Activated T-helper 17 cell treated with anti-CD3 and anti-CD28 coated beads, Interleukin-2, amount 50 U/mL, for 72 hours (primary cell): Measurements from ENCODE around the gene DNAJB12. TPM values are rescaled to one million over a fixed set of nuclear protein-coding genes. Genes with fewer than 3 reads are reported as not detected.
"Not testable (repeated sequence)": the region's sequence is repeated elsewhere in the genome, so short reads cannot be mapped to it uniquely, and the experiment has no call there.

Experiments used
- ATAC-seq: fragments of 150-1000 bp; cut with Tn5 transposase; replicated peaks from 2 replicates; pipeline ENCODE4 v1.10.0; 2021; ENCODE audit warnings: mild to moderate bottlenecking, moderate library complexity
- H3K27ac Mint-ChIP-seq: one replicate; pipeline ENCODE4 v1.8.0; 2022; ENCODE audit warnings: mixed read lengths
- H3K27me3 Mint-ChIP-seq: one replicate; pipeline ENCODE4 v1.8.0; 2022; ENCODE audit warnings: mixed read lengths
- H3K36me3 Mint-ChIP-seq: one replicate; pipeline ENCODE4 v1.8.0; 2022; ENCODE audit warnings: low read depth, mild to moderate bottlenecking, mixed read lengths
- H3K4me1 Mint-ChIP-seq: one replicate; pipeline ENCODE4 v1.8.0; 2022; ENCODE audit warnings: mixed read lengths
- H3K4me3 Mint-ChIP-seq: one replicate; pipeline ENCODE4 v1.8.0; 2022; ENCODE audit warnings: mild to moderate bottlenecking, mixed read lengths
- H3K9me3 Mint-ChIP-seq: one replicate; pipeline ENCODE4 v1.8.0; 2022; ENCODE audit warnings: mixed read lengths
- total RNA-seq, 2 donors: library from RNA; stranded (reverse); gene quantifications; one replicate each; pipeline ENCODE4 v1.2.3, GENCODE V29; 2022

DNAJB12 gene
- total RNA-seq, 2 donors from 2014 or later = 32.0 to 35.9 TPM

DNA sequence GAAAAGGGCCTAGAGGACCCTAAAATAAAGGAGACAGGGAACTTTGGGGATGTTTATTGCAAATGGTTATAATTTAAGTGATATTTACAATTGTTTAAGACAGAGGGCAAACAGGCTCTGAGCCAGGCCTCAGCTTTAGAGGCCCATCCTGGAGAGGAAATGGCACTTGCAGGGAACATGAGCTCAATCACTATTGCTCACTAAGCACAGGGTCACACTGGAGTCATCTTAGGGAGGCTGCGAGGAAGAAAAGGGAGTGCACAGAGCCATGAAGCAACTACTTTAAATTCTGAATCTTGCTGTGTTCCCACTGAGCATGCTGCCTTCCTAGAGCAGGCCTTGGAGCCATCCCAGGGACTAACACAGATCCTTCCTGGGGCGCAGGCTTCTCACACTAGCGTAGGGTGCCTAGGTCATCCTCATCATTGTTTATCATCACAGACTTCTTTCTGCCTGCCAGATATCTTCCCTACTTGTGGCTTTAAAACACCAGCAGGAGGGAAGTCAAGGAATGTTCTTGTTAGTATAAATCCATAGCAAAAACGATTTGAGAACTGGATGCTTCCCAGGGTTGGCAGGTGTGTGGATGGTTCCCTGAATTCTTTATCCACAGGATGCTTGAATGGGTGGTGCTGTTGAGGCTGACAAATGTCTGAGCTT lies 12.7 kb upstream of the DNAJB12 start:
- Mint-ChIP-seq H3K4me3 (no peak overlapping the region), H3K27me3 (no peaks in the 10 kb centered on the region), H3K4me1 (peaks cover 28% of the 10 kb centered on the region), H3K9me3 (no peaks in the 10 kb centered on the region), H3K36me3 (no peaks in the 10 kb centered on the region), H3K27ac (no peak overlapping the region)
- ATAC-seq = no peak

DNA sequence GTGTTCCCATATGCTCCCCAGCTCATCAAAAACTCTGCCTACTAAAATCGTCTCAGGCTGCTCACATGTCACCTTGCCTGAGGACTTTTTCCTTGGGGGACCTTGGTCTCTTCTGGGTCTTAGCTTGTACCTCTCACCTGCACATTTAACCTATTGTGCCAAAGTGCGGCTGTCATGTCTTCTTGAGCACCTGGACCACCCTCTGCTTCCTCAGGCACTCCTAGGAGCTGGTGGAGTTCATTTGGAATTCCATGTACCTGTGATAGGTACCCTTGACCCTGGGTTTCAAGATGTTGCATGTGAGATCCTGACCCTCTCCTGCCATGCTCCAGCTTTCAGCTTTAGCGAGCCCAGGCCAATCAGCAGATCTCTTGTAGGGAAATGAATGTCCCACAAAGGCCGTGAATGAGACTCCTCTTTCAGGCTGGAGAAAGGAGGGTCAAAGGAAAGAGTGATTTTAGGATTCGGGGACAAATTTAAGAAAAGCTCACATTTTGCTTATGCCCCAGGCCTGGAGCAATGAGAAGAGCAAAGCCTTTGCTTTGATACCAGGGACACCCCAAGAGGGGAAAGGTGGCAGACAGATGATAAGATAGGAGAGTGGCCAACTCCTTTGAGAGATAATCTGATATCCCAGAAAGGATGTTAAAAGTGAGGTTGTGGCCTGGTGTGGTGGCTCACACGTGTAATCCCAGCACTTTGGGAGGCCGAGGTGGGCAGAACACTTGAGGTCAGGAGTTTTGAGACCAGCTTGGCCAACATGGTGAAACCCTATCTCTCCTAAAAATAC lies 10.6 kb upstream of the DNAJB12 start:
- no peak for ATAC-seq
- no peaks in the 10 kb centered on the region for H3K27me3 Mint-ChIP-seq
- H3K4me3 Mint-ChIP-seq = peak overlapping the region; percentile 57
- H3K9me3 Mint-ChIP-seq = no peaks in the 10 kb centered on the region
- H3K36me3 Mint-ChIP-seq = no peaks in the 10 kb centered on the region
- H3K27ac Mint-ChIP-seq = peak overlapping the region; percentile 74
- H3K4me1 Mint-ChIP-seq = peaks cover 26% of the 10 kb centered on the region

DNA sequence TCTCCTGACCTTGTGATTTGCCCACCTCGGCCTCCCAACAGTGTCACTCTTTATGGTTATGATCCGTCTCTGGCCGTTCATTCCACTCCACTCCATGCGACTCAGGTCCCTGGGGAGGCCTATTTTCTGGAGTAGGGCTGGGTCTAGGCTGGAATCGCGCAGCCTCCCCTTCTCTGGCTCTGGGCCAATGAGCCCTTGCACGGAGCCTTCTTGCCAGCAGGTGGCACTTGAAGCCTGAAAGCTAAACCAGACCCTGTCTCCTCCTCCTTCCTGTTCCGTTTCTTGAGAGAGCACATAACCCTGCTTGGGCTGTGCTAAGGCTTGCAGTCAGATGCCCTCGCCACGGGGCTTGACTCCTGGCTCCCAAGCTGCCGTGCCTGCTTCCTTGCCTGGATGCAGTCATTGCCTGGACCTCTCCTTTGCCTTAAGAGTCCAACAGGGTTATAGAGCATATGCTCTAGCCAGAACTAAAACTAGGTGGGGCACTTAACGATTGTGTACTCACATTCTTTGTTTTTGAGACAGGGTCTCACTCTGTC lies 9.6 kb upstream of the DNAJB12 start:
- Mint-ChIP-seq H3K27ac (peak overlapping the region; percentile 74), H3K9me3 (no peaks in the 10 kb centered on the region), H3K4me1 (peaks cover 23% of the 10 kb centered on the region), H3K4me3 (peak overlapping the region; percentile 57), H3K27me3 (no peaks in the 10 kb centered on the region), H3K36me3 (no peaks in the 10 kb centered on the region)
- peak; percentile 99 for ATAC-seq

DNA sequence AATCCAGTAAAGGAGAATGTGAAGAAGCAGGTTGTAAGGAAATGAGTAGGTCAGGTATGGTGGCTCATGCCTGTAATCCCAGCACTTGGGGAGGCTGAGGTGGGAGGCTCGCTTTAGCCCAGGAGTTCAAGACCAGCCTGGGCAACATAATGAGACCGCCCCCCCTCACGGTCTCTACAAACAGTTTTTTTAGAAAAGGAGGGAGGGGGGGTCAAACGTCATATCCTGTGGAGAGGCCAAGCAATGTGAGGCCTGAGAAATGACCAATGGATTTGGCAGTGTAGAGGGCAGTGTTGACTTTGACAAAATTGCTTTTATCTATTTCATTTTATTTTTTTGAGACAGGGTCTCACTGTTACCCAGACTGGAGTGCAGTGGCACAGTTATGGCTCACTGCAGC lies 2.3 kb upstream of the DNAJB12 start:
- no peak overlapping the region for H3K27ac Mint-ChIP-seq
- no peaks in the 10 kb centered on the region for H3K27me3 Mint-ChIP-seq
- no peak overlapping the region for H3K4me3 Mint-ChIP-seq
- H3K36me3 Mint-ChIP-seq = peaks cover 29% of the 10 kb centered on the region
- H3K4me1 Mint-ChIP-seq = peaks cover 16% of the 10 kb centered on the region
- no peaks in the 10 kb centered on the region for H3K9me3 Mint-ChIP-seq
- no peak for ATAC-seq

DNA sequence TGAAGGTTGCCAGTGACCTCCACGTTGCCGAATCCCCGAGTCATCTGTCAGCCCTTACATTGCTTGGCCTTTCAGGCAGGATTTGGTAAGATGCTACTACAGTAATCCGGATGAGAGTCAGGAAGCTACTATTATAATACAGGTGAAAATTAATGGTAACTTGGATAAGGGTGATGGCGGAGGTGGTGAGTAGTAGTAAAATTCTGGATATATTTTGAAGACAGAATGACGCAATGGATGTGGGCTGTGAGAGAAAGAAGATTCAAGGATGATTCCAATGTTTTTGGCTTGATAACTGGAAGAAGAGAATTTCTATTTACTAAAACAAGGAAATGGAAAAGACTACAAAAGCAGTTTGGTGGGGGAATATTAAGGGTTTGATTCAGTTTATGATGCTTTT lies 1.4 kb upstream of the DNAJB12 start:
- Mint-ChIP-seq H3K4me3 (no peak overlapping the region), H3K4me1 (peaks cover 18% of the 10 kb centered on the region), H3K9me3 (no peaks in the 10 kb centered on the region), H3K27me3 (no peaks in the 10 kb centered on the region), H3K36me3 (peaks cover 38% of the 10 kb centered on the region), H3K27ac (no peak overlapping the region)
- no peak for ATAC-seq

DNA sequence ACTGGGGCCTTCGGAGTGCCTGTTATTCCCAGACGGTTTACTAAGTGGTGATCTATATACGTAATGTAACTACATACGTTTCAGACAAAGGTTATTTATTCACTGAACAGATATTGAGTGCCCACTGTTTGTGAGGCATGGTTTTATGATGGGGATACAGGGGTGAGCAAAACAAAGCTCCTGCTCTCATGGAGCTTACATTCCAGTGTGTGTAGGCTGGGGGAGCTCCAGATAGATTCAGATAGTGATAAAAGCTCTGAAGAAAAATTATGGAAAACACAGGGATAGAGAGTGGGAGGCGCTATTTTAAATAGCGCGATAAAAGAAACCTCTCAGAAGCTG lies 466 bp upstream of the DNAJB12 start:
- no peak for ATAC-seq
- Mint-ChIP-seq H3K9me3 (no peaks in the 10 kb centered on the region), H3K36me3 (peaks cover 44% of the 10 kb centered on the region), H3K27ac (peak overlapping the region; percentile 95), H3K4me1 (peaks cover 18% of the 10 kb centered on the region), H3K27me3 (no peaks in the 10 kb centered on the region), H3K4me3 (peak overlapping the region; percentile 90)

DNA sequence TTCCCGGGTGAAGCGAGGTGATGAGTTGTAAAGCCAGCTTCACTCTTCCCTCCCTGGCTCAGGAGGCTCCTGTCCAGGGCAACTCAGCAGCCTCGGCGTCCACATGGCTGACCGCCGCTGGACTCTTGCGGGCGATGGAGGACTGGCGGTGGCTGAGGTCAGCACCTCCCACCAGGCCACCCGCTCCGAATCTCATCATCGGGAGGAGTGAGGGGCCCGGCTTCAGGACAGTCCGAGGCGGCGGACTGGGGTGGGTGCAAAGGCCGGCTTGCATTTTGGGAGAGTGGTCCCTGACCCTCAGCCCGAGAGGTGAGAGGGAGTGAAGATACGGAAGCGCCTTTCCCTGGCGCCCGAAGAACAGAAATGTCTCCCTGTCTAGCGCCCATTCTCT lies 759 bp downstream of the DNAJB12 start:
- H3K27me3 Mint-ChIP-seq = no peaks in the 10 kb centered on the region
- peak overlapping the region; percentile 95 for H3K27ac Mint-ChIP-seq
- H3K4me3 Mint-ChIP-seq = peak overlapping the region; percentile 90
- no peak for ATAC-seq
- H3K36me3 Mint-ChIP-seq = peaks cover 56% of the 10 kb centered on the region
- no peaks in the 10 kb centered on the region for H3K9me3 Mint-ChIP-seq
- H3K4me1 Mint-ChIP-seq = peaks cover 22% of the 10 kb centered on the region

DNA sequence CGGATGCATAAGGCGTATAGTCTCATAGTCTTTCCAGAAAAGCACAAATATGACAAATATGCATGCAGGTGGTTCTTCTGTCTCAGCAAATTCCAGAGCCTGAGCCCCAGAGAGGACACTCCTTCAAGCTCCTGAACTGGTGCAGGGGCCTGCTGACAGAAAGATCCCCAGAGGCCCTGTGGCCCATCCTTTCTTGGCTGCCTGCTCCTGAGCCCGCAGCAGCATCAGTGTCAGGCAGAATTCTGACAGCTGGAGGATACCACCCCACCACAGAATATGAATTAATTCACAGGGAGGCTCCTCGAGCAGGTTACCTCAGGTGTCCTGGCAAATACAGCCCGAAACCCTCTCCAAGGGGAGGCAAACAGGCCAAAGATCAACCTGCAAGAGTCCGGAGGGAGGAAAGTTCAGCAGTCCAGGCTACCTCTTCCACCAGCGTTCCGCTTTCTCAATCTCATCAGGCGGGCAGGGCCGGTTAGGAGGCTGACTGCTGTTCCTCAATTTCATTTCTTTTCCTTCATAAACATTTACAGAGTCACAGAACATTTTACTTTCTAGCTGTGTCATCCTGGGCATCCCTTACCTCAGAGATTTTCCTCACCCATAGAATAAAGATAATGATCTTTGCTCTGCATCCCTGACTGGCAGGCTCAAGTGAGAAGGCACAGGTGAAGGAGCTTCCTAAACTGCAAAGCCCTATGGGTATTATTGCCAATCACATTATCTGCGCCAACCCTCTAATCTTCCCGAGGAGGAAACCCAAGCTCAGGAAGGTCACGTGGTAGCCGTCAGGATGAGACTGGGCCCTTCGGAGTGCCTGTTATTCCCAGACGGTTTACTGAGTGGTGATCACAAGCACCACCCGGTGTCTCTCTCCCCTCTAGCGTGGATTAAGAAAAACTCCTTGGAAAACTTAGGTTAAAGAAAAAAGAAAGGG lies 1.4 kb downstream of the DNAJB12 start:
- no peak for ATAC-seq
- H3K4me3 Mint-ChIP-seq = peak overlapping the region; percentile 90
- H3K36me3 Mint-ChIP-seq = peaks cover 61% of the 10 kb centered on the region
- H3K27ac Mint-ChIP-seq = peak overlapping the region; percentile 95
- H3K27me3 Mint-ChIP-seq = no peaks in the 10 kb centered on the region
- no peaks in the 10 kb centered on the region for H3K9me3 Mint-ChIP-seq
- H3K4me1 Mint-ChIP-seq = peaks cover 24% of the 10 kb centered on the region

DNA sequence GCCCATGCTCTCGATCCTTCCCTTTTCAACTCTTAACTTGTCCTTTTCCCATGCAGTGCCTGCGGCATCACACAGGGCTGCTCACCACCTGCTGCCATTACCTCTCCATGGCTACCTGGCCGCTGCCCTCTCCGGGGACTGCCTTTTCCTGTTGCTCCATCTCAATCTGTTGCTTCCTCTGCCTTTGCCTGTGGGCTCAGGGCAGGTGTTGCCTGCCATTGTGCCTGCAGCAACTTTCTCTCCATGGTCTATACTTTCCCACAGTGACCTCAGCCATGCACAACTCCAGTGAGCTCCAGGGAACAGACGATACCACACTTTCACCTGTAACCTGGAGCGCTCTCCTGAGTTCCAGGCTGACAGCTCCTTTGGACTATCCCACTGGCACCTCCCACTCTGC lies 3.2 kb downstream of the DNAJB12 start:
- H3K27ac Mint-ChIP-seq = peak overlapping the region; percentile 2
- no peaks in the 10 kb centered on the region for H3K27me3 Mint-ChIP-seq
- ATAC-seq = no peak
- H3K36me3 Mint-ChIP-seq = peaks cover 61% of the 10 kb centered on the region
- no peaks in the 10 kb centered on the region for H3K9me3 Mint-ChIP-seq
- H3K4me3 Mint-ChIP-seq = no peak overlapping the region
- peaks cover 24% of the 10 kb centered on the region for H3K4me1 Mint-ChIP-seq

DNA sequence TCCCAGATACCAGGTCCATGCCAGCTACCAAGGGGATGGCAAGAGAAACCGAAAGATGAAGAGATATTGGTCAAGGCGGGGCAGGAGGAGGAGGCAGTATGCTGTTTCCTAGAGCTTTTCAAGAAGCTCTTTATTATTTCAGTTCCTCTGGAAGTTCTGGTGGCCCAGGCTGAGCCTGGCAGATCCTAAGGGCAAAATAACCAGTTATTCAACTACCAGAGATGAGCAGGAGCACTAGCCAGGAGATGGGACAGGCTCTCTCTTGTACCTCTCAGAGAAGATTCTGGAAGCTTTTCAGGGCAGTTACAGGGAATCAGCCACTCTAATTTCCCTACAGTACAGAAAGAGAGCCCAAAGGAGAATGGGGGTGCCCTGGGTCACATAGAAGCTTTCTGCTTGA lies 5.3 kb downstream of the DNAJB12 start:
- H3K4me1 Mint-ChIP-seq = peaks cover 18% of the 10 kb centered on the region
- no peak overlapping the region for H3K4me3 Mint-ChIP-seq
- no peaks in the 10 kb centered on the region for H3K9me3 Mint-ChIP-seq
- H3K27ac Mint-ChIP-seq = peak overlapping the region; percentile 49
- no peaks in the 10 kb centered on the region for H3K27me3 Mint-ChIP-seq
- H3K36me3 Mint-ChIP-seq = peaks cover 55% of the 10 kb centered on the region
- ATAC-seq = no peak

DNA sequence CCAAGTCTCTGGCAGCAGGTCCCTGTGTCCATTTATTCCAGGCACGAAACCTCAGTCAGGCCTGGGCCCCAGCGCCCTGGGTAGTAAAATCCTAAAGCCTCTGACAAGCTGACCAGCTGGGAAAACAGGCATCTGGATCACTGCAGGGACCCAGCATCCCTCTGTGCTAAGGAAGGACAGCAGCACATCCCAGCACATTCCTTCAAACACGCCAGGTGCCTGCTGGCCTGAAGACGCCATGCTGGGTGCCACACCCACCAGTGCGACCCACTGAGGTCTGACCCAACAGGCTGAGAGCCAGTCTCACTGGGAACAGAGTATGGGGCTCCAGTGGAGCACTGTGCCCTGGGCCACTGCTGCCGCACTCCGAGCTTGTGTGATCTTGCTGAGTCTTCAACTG lies 6.4 kb downstream of the DNAJB12 start:
- ATAC-seq = no peak
- Mint-ChIP-seq H3K27me3 (no peaks in the 10 kb centered on the region), H3K9me3 (no peaks in the 10 kb centered on the region), H3K4me1 (peaks cover 22% of the 10 kb centered on the region), H3K27ac (no peak overlapping the region), H3K36me3 (peaks cover 53% of the 10 kb centered on the region), H3K4me3 (no peak overlapping the region)

DNA sequence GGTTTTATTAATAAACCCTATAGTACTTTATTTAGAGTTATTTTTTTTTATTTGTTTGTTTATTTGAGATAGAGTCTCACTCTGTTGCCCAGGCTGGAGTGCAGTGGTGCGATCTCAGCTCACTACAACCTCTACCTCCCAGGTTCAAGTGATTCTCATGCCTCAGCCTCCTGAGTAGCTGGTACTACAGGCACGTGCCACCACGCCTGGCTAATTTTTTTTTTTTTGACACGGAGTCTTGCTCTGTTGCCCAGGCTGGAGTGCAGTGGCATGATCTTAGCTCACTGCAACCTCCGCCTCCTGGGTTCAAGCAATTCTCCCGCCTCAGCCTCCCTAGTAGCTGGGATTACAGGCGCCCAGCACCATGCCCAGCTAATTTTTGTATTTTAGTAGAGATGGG lies 8.6 kb downstream of the DNAJB12 start:
- H3K27ac Mint-ChIP-seq, H3K4me3 Mint-ChIP-seq, ATAC-seq, H3K9me3 Mint-ChIP-seq, H3K27me3 Mint-ChIP-seq: not testable (repeated sequence)
- H3K36me3 Mint-ChIP-seq = peaks cover 47% of the 10 kb centered on the region
- peaks cover 11% of the 10 kb centered on the region for H3K4me1 Mint-ChIP-seq

DNA sequence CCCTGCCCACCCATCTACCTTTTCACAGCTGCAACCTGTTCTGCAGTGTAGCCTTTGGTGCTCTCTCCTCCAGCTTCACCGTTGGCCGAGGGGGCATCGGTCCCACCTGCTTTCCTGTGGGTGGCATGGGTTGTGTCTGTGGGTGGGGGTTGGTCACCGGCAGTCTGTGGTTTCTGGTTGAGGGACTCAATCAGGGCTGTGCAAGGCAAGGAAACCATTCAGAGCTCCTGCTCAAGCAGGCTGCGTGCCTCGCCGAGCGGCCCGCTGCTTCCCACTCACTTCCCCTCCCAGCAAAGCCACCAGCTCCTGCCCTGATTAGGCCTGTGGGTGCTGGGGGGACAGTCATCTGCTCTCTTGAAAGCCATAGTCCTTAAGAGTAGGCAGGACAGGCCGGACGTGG lies 9.8 kb downstream of the DNAJB12 start:
- H3K27ac Mint-ChIP-seq = peak overlapping the region; percentile 67
- no peaks in the 10 kb centered on the region for H3K9me3 Mint-ChIP-seq
- peaks cover 50% of the 10 kb centered on the region for H3K36me3 Mint-ChIP-seq
- H3K27me3 Mint-ChIP-seq = no peaks in the 10 kb centered on the region
- H3K4me1 Mint-ChIP-seq = peaks cover 11% of the 10 kb centered on the region
- peak overlapping the region; percentile 51 for H3K4me3 Mint-ChIP-seq
- ATAC-seq = peak; percentile 85

DNA sequence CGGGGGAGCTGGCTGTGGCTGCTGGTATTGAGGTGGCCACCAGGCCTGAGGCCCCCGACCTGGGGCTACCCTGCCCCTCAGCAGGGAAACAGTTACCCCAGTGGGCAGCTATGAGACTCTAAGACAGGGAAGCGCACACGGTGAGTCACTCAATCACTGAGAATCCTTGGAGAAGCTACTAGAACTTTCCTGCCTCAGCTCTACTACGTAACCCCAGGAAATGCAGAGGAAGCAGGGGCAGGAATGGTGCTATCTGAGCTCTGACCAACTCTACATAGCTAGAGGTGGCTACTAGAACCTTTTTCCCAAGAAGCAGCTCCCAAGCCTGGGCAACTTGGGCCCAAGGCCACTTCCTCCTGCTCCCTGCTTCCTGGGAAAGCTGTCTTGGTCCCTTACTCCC lies 11.8 kb downstream of the DNAJB12 start:
- no peak for ATAC-seq
- Mint-ChIP-seq H3K36me3 (peaks cover 52% of the 10 kb centered on the region), H3K27me3 (no peaks in the 10 kb centered on the region), H3K4me3 (no peak overlapping the region), H3K4me1 (peaks cover 5% of the 10 kb centered on the region), H3K9me3 (no peaks in the 10 kb centered on the region), H3K27ac (peak overlapping the region; percentile 58)
